Measurements from ENCODE around the gene LAMA5. TPM values are rescaled to one million over a fixed set of nuclear protein-coding genes. Genes with fewer than 3 reads are reported as not detected.

The LAMA5 gene
- total and polyA plus RNA-seq, 2 of the 8 experiments (the other 6 are each of a cell fraction or from before 2014, with no cell fraction given) = 34.4 to 225 TPM

DNA sequence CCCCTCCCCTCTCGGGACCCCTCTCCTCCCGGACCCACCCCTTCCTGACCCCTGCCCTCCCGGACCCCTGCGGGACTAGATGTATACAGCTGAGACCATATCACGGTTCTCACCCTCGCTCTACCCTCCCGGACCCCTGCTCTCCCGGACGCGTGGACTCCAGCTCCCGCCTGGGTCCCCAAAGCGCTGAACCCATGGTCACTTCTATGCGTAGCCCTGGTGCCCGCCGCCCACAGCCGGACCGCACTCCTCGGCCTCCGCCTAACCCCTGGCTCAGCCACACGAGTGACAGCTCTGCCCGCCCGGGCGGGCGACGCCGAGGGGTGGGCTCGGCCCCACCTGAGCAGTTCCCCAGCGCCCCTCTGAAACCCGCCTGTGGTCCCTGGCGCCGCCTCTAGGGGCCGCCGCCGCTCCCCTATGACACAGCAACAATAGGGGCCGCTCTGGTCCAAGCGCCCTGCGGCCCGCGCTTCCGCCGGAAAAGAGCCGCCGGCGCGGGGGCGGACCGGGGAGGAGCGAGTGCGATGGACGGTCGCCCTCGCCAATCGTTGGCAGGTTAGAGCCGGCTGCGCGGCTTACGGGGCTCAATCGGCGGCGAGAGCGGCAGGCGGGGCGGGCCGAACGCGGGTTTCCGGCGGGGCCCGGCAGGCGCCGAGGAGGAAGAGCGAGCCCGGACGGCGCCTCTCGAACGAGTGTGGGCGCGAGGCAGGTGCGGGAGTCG, 64.6 kb downstream of the LAMA5 start, which contains the start of gene ADRM1 (continued):
- TF ChIP-seq, protein P1, sequence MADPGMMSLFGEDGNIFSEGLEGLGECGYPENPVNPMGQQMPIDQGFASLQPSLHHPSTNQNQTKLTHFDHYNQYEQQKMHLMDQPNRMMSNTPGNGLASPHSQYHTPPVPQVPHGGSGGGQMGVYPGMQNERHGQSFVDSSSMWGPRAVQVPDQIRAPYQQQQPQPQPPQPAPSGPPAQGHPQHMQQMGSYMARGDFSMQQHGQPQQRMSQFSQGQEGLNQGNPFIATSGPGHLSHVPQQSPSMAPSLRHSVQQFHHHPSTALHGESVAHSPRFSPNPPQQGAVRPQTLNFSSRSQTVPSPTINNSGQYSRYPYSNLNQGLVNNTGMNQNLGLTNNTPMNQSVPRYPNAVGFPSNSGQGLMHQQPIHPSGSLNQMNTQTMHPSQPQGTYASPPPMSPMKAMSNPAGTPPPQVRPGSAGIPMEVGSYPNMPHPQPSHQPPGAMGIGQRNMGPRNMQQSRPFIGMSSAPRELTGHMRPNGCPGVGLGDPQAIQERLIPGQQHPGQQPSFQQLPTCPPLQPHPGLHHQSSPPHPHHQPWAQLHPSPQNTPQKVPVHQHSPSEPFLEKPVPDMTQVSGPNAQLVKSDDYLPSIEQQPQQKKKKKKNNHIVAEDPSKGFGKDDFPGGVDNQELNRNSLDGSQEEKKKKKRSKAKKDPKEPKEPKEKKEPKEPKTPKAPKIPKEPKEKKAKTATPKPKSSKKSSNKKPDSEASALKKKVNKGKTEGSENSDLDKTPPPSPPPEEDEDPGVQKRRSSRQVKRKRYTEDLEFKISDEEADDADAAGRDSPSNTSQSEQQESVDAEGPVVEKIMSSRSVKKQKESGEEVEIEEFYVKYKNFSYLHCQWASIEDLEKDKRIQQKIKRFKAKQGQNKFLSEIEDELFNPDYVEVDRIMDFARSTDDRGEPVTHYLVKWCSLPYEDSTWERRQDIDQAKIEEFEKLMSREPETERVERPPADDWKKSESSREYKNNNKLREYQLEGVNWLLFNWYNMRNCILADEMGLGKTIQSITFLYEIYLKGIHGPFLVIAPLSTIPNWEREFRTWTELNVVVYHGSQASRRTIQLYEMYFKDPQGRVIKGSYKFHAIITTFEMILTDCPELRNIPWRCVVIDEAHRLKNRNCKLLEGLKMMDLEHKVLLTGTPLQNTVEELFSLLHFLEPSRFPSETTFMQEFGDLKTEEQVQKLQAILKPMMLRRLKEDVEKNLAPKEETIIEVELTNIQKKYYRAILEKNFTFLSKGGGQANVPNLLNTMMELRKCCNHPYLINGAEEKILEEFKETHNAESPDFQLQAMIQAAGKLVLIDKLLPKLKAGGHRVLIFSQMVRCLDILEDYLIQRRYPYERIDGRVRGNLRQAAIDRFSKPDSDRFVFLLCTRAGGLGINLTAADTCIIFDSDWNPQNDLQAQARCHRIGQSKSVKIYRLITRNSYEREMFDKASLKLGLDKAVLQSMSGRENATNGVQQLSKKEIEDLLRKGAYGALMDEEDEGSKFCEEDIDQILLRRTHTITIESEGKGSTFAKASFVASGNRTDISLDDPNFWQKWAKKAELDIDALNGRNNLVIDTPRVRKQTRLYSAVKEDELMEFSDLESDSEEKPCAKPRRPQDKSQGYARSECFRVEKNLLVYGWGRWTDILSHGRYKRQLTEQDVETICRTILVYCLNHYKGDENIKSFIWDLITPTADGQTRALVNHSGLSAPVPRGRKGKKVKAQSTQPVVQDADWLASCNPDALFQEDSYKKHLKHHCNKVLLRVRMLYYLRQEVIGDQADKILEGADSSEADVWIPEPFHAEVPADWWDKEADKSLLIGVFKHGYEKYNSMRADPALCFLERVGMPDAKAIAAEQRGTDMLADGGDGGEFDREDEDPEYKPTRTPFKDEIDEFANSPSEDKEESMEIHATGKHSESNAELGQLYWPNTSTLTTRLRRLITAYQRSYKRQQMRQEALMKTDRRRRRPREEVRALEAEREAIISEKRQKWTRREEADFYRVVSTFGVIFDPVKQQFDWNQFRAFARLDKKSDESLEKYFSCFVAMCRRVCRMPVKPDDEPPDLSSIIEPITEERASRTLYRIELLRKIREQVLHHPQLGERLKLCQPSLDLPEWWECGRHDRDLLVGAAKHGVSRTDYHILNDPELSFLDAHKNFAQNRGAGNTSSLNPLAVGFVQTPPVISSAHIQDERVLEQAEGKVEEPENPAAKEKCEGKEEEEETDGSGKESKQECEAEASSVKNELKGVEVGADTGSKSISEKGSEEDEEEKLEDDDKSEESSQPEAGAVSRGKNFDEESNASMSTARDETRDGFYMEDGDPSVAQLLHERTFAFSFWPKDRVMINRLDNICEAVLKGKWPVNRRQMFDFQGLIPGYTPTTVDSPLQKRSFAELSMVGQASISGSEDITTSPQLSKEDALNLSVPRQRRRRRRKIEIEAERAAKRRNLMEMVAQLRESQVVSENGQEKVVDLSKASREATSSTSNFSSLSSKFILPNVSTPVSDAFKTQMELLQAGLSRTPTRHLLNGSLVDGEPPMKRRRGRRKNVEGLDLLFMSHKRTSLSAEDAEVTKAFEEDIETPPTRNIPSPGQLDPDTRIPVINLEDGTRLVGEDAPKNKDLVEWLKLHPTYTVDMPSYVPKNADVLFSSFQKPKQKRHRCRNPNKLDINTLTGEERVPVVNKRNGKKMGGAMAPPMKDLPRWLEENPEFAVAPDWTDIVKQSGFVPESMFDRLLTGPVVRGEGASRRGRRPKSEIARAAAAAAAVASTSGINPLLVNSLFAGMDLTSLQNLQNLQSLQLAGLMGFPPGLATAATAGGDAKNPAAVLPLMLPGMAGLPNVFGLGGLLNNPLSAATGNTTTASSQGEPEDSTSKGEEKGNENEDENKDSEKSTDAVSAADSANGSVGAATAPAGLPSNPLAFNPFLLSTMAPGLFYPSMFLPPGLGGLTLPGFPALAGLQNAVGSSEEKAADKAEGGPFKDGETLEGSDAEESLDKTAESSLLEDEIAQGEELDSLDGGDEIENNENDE (IDR thresholded peaks at IDR 0.05; ENCODE audit: insufficient replicate concordance, low read length) = no peak
- TF ChIP-seq BRCA1 (IDR thresholded peaks at IDR 0.05; ENCODE audit: low read depth, low read length) (no peak), RBBP5 (IDR thresholded peaks at IDR 0.05; ENCODE audit: borderline replicate concordance, low read depth, low read length) (no peak), JUND (IDR thresholded peaks at IDR 0.05; ENCODE audit: low read length) (0 out of 2 replicates have a peak, but pooled peaks have one; percentile 22), RAD21 (IDR thresholded peaks at IDR 0.05 in 1 of 2, conservative IDR thresholded peaks at IDR 0.05 in 1 of 2; ENCODE audit: low read depth in 2 of 2, low read length in 2 of 2) (peak; percentile 47 to 56), ASH2L (IDR thresholded peaks at IDR 0.05; ENCODE audit: low read length) (peak; percentile 51)
- TF ChIP-seq, protein P2, sequence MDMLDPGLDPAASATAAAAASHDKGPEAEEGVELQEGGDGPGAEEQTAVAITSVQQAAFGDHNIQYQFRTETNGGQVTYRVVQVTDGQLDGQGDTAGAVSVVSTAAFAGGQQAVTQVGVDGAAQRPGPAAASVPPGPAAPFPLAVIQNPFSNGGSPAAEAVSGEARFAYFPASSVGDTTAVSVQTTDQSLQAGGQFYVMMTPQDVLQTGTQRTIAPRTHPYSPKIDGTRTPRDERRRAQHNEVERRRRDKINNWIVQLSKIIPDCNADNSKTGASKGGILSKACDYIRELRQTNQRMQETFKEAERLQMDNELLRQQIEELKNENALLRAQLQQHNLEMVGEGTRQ (IDR thresholded peaks at IDR 0.05; ENCODE audit: low read length) = no peak

Data from H1 (cell line).